Panc1 (cell line): ENCODE measurements around the gene TVP23A. TPM values are rescaled to one million over a fixed set of nuclear protein-coding genes. Genes with fewer than 3 reads are reported as not detected.

Source experiments
- ATAC-seq: fragments of 200-7000 bp; cut with Tn5 transposase; 2 replicates; pipeline ENCODE4 v1.9.1; 2020; ENCODE audit warnings: mild to moderate bottlenecking, moderate library complexity
- BruUV-seq: library from RNA; stranded (reverse); fragments of 400-500 nt; replicated peaks from 2 replicates; lab custom pipeline; 2021; lab: Mats Ljungman, UMichigan
- CTCF ChIA-PET: fragments of 300-600 bp; sonication (Branson Sonifier 250); formaldehyde crosslinking; loops from one replicate; lab custom pipeline; 2022; ENCODE audit warnings: antibody characterized with exemption; lab: Charles Lee
- POLR2A ChIA-PET: fragments of 300-600 bp; sonication (Branson Sonifier 250); formaldehyde crosslinking; loops from one replicate; lab custom pipeline; 2022; ENCODE audit warnings: antibody characterized with exemption; lab: Charles Lee
- DNase-seq: peaks from one replicate; pipeline ENCODE4 v3.0.0-alpha.2; 2010; ENCODE audit warnings: low read depth, low spot score
- H3K27ac ChIP-seq: 2 replicates; pipeline ENCODE4 v1.5.1; 2011; ENCODE audit warnings: mild to moderate bottlenecking, low read length, inconsistent platforms
- H3K27me3 ChIP-seq: fragments of 200-500 bp; sonication (Bioruptor generic); 2 replicates; pipeline ENCODE4 v1.6.0; 2014; ENCODE audit warnings: low read length, inconsistent platforms; ENCODE audit not compliant: control insufficient read depth, insufficient read depth
- H3K36me3 ChIP-seq: fragments of 200-500 bp; sonication (Bioruptor generic); 2 replicates; pipeline ENCODE4 v1.5.1; 2014; ENCODE audit warnings: inconsistent platforms, mild to moderate bottlenecking, low read length, moderate library complexity; ENCODE audit not compliant: control insufficient read depth, insufficient read depth
- H3K4me1 ChIP-seq: 2 replicates; pipeline ENCODE4 v1.5.1; 2011; ENCODE audit warnings: inconsistent platforms, mild to moderate bottlenecking, low read length, moderate library complexity; ENCODE audit not compliant: control insufficient read depth, insufficient read depth
- H3K4me3 ChIP-seq, 2 experiments: 2 replicates each; pipeline ENCODE4 v1.5.1; 2011 to 2012; ENCODE audit warnings: low read depth in 2 of 2, low read length in 2 of 2, mild to moderate bottlenecking in 2 of 2, inconsistent platforms in 1 of 2, moderate library complexity in 1 of 2
- H3K9me3 ChIP-seq: fragments of 200-500 bp; sonication (Bioruptor generic); 2 replicates; pipeline ENCODE4 v1.5.1; 2014; ENCODE audit warnings: low read depth, mild to moderate bottlenecking, inconsistent platforms, low read length, moderate library complexity; ENCODE audit not compliant: control insufficient read depth, insufficient read depth
- POLR2AphosphoS5 ChIP-seq: IDR thresholded peaks from 2 replicates; pipeline ENCODE4 v1.6.1; 2012; ENCODE audit warnings: mild to moderate bottlenecking, low read depth, low read length, moderate library complexity
- SIN3A ChIP-seq: IDR thresholded peaks from 2 replicates; pipeline ENCODE4 v1.6.1; 2012; ENCODE audit warnings: low read depth, mild to moderate bottlenecking, low read length, moderate library complexity, borderline replicate concordance; ENCODE audit not compliant: insufficient read depth
- TCF7L2 ChIP-seq: IDR thresholded peaks from 2 replicates; pipeline ENCODE4 v1.6.1; 2011; ENCODE audit warnings: mild to moderate bottlenecking, low read depth, low read length, inconsistent platforms
- in situ Hi-C: cut with HindIII; loops from 2 replicates; pipeline ENCODE4 v1.10.0; 2016; ENCODE audit warnings: low sequenced_read_pairs, low pct_unique_long_range_greater_than_20kb
- intact Hi-C: fragments of 100-400 bp; cut with micrococcal nuclease; formaldehyde crosslinking; loops from one replicate; pipeline ENCODE4 v1.10.0; 2022; ENCODE audit not compliant: unreplicated experiment
- total RNA-seq: library from RNA; stranded (reverse); gene quantifications from one replicate; pipeline ENCODE4 v1.2.1, GENCODE V29; 2021; ENCODE audit not compliant: unreplicated experiment
- TF ChIP-seq, protein P1 (sequence below): fragments of 450-650 bp; IDR thresholded peaks from 2 replicates; pipeline ENCODE4 v1.5.1; 2017; ENCODE audit warnings: mild to moderate bottlenecking
- TF ChIP-seq, protein P2 (sequence below), 2 experiments: IDR thresholded peaks; 2 replicates each; pipeline ENCODE4 v1.6.1; 2011 to 2012; ENCODE audit warnings: low read depth in 2 of 2, control low read depth in 1 of 2, low read length in 1 of 2, mild to moderate bottlenecking in 1 of 2, moderate library complexity in 1 of 2; ENCODE audit not compliant: insufficient read depth in 1 of 2

TVP23A gene
- total RNA-seq, 1 experiment from 2014 or later: not detected

DNA sequence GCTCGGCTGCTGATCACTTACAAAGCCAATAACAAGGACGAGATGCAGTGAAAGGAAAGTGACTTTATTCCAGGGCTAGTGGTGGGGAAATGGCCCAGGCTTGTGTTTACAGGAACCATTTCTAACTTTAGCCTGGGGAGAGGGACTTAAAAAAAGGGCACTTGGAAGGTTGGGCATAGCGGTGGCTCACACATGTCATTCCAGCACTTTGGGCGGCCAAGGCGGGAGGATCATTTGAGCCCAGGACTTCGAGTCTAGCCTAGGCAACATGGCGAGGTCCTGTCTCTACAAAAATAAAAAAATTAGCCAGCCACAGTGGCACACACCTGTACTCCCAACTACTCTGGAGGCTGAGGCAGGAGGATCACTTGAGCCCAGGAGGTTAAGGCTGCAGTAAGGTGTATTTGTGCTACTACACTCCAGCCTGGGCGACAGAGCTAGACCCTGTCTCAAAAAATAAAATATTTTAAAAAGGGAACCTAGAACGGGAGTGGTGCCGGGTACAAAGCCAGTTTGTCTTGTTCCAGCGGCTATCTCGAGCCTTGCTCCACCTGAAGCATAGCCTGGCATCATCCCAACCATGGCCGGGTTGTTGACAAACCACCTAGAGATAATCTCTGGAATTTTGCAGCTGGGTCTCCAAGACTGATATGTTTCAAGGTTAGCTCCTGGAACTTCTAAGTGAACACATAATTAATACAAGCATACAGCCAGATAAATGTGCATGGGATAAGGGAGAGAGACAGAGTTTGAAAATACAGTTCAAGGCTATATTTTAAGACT is 5.7 kb upstream of the TVP23A start:
- DNase-seq (no peak), ATAC-seq (no peak)
- ChIA-PET POLR2A (no interaction called here), CTCF (interaction anchor here (0.6 kb wide), 1 partner anchor 16 kb away, joined by 3 read pairs; no protein-coding TSS in a partner anchor)
- H3K4me3 ChIP-seq: no peak overlapping the region
- H3K36me3 ChIP-seq: no peaks in the 10 kb centered on the region
- no peak overlapping the region for H3K27ac ChIP-seq
- intact Hi-C loops: no loop called here
- no peaks in the 10 kb centered on the region for H3K9me3 ChIP-seq
- H3K27me3 ChIP-seq: no peaks in the 10 kb centered on the region
- BruUV-seq: no TSS peak
- TF ChIP-seq, protein P1, sequence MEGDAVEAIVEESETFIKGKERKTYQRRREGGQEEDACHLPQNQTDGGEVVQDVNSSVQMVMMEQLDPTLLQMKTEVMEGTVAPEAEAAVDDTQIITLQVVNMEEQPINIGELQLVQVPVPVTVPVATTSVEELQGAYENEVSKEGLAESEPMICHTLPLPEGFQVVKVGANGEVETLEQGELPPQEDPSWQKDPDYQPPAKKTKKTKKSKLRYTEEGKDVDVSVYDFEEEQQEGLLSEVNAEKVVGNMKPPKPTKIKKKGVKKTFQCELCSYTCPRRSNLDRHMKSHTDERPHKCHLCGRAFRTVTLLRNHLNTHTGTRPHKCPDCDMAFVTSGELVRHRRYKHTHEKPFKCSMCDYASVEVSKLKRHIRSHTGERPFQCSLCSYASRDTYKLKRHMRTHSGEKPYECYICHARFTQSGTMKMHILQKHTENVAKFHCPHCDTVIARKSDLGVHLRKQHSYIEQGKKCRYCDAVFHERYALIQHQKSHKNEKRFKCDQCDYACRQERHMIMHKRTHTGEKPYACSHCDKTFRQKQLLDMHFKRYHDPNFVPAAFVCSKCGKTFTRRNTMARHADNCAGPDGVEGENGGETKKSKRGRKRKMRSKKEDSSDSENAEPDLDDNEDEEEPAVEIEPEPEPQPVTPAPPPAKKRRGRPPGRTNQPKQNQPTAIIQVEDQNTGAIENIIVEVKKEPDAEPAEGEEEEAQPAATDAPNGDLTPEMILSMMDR: no peak
- TF ChIP-seq POLR2AphosphoS5 (no peak), TCF7L2 (no peak), SIN3A (no peak)
- TF ChIP-seq, protein P2, sequence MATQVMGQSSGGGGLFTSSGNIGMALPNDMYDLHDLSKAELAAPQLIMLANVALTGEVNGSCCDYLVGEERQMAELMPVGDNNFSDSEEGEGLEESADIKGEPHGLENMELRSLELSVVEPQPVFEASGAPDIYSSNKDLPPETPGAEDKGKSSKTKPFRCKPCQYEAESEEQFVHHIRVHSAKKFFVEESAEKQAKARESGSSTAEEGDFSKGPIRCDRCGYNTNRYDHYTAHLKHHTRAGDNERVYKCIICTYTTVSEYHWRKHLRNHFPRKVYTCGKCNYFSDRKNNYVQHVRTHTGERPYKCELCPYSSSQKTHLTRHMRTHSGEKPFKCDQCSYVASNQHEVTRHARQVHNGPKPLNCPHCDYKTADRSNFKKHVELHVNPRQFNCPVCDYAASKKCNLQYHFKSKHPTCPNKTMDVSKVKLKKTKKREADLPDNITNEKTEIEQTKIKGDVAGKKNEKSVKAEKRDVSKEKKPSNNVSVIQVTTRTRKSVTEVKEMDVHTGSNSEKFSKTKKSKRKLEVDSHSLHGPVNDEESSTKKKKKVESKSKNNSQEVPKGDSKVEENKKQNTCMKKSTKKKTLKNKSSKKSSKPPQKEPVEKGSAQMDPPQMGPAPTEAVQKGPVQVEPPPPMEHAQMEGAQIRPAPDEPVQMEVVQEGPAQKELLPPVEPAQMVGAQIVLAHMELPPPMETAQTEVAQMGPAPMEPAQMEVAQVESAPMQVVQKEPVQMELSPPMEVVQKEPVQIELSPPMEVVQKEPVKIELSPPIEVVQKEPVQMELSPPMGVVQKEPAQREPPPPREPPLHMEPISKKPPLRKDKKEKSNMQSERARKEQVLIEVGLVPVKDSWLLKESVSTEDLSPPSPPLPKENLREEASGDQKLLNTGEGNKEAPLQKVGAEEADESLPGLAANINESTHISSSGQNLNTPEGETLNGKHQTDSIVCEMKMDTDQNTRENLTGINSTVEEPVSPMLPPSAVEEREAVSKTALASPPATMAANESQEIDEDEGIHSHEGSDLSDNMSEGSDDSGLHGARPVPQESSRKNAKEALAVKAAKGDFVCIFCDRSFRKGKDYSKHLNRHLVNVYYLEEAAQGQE (IDR thresholded peaks at IDR 0.05; ENCODE audit: insufficient read depth in 1 of 2, low read depth in 2 of 2, low read length in 1 of 2): no peak
- in situ Hi-C loops: no loop called here
- peaks cover 13% of the 10 kb centered on the region for H3K4me1 ChIP-seq

DNA sequence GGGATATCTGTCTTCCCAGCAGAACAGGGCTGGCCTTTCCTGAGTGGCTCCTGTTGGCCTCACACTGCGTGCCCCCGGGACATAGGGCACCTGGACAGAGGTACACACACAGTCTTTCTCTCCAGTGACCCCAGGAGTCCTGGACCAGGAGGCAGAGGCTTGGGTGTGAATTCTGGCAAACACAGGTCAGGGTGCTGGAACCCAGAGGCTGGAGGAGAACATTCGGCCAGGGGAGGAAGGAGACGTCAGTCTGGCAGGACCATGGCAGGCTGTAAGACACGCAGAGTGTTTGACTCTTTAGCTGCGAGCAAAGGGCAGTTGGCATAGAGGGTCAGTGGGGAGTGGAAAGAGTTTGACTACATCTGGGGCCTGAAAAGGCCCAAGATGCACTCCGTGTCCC is 4.1 kb upstream of the TVP23A start:
- BruUV-seq: no TSS peak
- H3K27me3 ChIP-seq: no peaks in the 10 kb centered on the region
- intact Hi-C loops (no loop called here), in situ Hi-C loops (no loop called here)
- POLR2A ChIA-PET: no interaction called here
- no peak overlapping the region for H3K4me3 ChIP-seq
- no peak for ATAC-seq
- H3K27ac ChIP-seq: no peak overlapping the region
- TF ChIP-seq, protein P2 (IDR thresholded peaks at IDR 0.05; ENCODE audit: insufficient read depth in 1 of 2, low read depth in 2 of 2, low read length in 1 of 2): no peak
- no peak for TF ChIP-seq TCF7L2
- TF ChIP-seq POLR2AphosphoS5: no peak
- no peak for TF ChIP-seq SIN3A
- no peak for DNase-seq
- no peaks in the 10 kb centered on the region for H3K36me3 ChIP-seq
- no peaks in the 10 kb centered on the region for H3K9me3 ChIP-seq
- no peaks in the 10 kb centered on the region; the same call in 1 of the 2 replicates for H3K4me1 ChIP-seq
- CTCF ChIA-PET: no interaction called here
